BE2C (cell line): ENCODE measurements around the gene RXRA.

Experiments used
- DNase-seq: peaks from one replicate; pipeline ENCODE4 v3.0.0-alpha.2; 2020
- H3K27me3 ChIP-seq: fragments of 250-450 bp; sonication (Bioruptor Pico); 2 replicates; pipeline ENCODE4 v1.5.1; 2020; ENCODE audit warnings: mild to moderate bottlenecking
- H3K36me3 ChIP-seq: fragments of 250-450 bp; sonication (Bioruptor Pico); 2 replicates; pipeline ENCODE4 v1.5.1; 2020; ENCODE audit warnings: mild to moderate bottlenecking
- H3K4me1 ChIP-seq: fragments of 250-450 bp; sonication (Bioruptor Pico); 2 replicates; pipeline ENCODE4 v1.5.1; 2020
- H3K4me3 ChIP-seq: 2 replicates; pipeline ENCODE4 v1.5.1; 2011; ENCODE audit warnings: low read depth, low read length
- H3K9me3 ChIP-seq: fragments of 250-450 bp; sonication (Bioruptor Pico); 2 replicates; pipeline ENCODE4 v1.5.1; 2020
- TF ChIP-seq, protein P1 (sequence below): IDR thresholded peaks from 2 replicates; pipeline ENCODE4 v1.5.1; 2012; ENCODE audit warnings: mild to moderate bottlenecking, low read depth, low read length

RXRA gene

DNA sequence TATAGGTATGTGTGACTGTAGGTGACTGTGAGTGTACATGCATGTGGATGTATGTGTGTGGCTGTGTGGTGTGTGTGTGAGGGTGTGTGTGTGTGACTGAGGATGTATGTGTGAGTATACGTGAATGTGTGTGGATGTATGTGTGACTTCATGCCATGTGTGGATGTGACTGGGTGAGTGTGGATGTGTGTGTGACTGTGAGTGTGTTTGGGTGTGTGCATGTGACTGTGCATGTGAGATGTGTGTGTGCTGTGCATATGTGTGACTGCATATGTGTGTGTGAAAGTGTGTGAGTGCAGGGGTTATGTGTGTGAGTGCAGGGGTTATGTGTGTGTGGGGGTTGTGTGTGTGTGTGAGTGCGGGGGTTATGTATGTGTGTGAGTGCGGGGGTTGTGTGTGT lies 42.3 kb downstream of the RXRA start:
- Histone ChIP-seq H3K36me3 (no peaks in the 10 kb centered on the region), H3K4me1 (peaks cover 40% of the 10 kb centered on the region), H3K4me3 (no peak overlapping the region), H3K27me3 (no peaks in the 10 kb centered on the region), H3K9me3 (no peaks in the 10 kb centered on the region)
- DNase-seq: no peak
- TF ChIP-seq, protein P1, sequence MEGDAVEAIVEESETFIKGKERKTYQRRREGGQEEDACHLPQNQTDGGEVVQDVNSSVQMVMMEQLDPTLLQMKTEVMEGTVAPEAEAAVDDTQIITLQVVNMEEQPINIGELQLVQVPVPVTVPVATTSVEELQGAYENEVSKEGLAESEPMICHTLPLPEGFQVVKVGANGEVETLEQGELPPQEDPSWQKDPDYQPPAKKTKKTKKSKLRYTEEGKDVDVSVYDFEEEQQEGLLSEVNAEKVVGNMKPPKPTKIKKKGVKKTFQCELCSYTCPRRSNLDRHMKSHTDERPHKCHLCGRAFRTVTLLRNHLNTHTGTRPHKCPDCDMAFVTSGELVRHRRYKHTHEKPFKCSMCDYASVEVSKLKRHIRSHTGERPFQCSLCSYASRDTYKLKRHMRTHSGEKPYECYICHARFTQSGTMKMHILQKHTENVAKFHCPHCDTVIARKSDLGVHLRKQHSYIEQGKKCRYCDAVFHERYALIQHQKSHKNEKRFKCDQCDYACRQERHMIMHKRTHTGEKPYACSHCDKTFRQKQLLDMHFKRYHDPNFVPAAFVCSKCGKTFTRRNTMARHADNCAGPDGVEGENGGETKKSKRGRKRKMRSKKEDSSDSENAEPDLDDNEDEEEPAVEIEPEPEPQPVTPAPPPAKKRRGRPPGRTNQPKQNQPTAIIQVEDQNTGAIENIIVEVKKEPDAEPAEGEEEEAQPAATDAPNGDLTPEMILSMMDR: no peak

DNA sequence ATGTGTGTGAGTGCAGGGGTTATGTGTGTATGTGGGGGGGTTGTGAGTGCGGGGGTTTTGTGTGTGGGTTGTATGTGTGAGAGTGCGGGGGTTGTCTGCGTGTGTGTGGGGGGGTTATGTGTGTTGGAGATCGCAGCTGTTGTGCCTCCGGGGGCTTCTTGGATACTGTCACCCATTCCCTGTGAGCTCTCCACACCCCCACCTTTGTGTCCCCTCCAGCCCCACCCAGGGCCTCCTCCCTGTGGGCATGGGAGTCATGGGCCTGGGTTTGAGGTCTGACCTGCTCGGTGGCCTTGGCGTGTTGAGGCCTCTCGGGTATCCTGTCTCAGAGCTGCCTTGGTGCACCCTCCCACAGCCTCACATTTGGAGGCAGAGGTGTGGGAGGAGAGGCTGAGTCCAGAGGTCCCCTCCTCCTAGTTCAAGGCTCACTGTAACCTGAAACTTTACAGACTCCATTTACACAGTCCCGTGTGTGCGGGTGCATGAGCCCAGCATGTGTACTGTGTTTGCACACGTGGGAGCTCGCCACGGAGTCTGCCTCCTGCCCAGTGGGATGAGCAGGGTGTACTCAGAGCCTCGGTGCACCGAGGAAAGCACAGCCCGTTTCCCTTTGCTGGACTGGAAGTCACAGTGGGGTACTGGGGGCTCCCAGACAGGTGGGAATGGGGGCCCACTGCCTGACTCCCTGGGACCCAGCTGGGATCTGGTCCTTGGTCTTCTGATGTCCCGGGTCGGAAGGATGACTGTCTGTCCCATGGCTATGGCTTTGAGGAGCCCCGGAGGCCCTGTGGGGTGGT lies 43.4 kb downstream of the RXRA start:
- no peaks in the 10 kb centered on the region for H3K9me3 ChIP-seq
- no peak for DNase-seq
- no peaks in the 10 kb centered on the region for H3K36me3 ChIP-seq
- H3K27me3 ChIP-seq: no peaks in the 10 kb centered on the region
- peaks cover 39% of the 10 kb centered on the region for H3K4me1 ChIP-seq
- TF ChIP-seq, protein P1: no peak
- no peak overlapping the region for H3K4me3 ChIP-seq

DNA sequence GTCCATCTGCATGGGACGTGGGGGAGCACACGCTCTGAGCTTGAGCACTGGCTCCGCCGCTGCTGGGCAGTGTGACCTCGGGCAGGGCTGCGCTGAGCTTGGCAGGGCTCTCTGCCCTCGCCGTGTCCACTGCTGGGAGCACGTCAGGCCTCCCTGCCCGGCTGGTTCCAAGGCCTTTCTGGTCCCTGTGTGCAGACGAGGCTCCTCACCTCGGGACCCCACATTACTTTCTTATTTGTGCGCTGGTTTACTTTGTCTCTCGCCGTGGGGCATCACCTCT lies 43.9 kb downstream of the RXRA start:
- Histone ChIP-seq H3K36me3 (no peaks in the 10 kb centered on the region), H3K9me3 (no peaks in the 10 kb centered on the region), H3K4me3 (no peak overlapping the region), H3K4me1 (peaks cover 38% of the 10 kb centered on the region), H3K27me3 (no peaks in the 10 kb centered on the region)
- TF ChIP-seq, protein P1: no peak
- DNase-seq: no peak

DNA sequence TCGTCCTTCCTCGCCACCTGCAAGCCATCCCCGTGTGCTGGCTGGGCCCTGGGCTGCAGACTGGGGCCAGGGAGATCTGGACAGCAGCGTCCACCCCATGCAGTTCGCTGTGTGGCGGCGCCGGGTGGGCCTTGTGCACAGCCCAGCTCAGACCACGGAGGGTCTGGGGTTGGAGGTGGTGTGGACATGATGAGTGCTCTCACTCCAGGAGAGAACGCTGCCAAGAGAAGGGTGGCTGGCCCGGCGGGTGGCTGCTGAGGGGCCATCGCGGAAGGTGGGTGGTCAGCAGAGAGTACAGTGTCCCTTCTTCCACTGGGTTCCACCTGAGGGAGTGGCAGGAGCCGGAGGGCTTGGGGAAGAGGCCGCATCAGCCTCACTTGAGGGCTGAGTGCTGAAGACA lies 44.4 kb downstream of the RXRA start:
- Histone ChIP-seq H3K36me3 (no peaks in the 10 kb centered on the region), H3K4me1 (peaks cover 38% of the 10 kb centered on the region), H3K27me3 (no peaks in the 10 kb centered on the region), H3K4me3 (no peak overlapping the region), H3K9me3 (no peaks in the 10 kb centered on the region)
- no peak for DNase-seq
- TF ChIP-seq, protein P1: no peak

DNA sequence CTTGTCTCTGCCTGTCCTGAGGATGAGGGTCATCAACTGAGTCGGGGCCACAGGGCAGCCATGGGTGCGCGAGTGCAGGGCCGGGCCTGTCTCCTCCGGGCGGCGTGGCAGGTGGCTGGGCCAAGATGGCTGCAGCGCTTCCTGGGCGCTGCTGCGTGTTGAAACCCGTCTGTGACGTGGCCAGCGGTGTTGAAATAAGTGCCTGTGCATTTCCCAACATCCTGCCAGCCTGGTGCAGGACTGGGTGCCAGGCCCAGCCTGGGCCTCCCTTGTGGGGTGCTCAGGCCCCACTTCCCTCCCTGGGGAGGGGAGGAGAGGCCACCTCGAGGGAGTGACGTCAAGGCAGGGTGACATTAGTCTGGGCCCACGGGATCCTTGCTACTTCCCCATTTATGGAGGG lies 45.5 kb downstream of the RXRA start:
- no peak overlapping the region for H3K4me3 ChIP-seq

DNA sequence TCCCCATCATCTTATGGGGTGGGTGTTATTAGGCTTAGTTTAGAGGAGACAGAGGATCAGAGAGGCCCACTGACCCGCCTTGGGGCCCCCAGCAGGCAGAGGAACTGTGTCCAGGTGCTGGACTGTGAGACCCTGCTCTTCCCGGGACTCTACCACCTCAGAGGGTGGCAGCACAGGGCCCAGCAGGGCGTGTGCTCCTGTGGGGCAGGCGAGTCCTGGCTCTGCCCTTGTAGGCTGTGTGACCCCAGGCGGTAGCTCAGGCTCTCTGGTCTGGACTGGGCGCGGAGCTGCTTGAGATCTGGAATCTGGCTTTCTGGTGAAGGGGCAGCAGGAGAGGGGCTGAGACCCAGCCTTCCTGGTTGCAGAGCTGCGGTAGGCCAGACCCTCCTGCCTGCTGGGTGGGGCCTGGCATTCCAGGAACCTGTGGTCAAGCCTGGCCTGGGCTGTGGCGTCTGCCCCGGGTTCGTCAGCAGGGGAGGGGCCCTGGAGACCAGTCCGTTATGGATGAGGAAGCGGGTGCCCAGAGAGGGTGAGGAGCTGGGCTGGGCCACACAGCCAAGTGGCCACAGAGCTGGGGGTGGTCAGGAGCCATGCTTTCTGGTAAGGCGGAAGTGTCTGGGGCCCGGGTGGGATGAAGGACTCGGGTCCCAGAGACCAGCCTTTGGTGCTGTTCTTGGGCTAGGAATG lies 46.5 kb downstream of the RXRA start:
- Histone ChIP-seq H3K27me3 (no peaks in the 10 kb centered on the region), H3K4me1 (peaks cover 21% of the 10 kb centered on the region), H3K4me3 (no peak overlapping the region), H3K36me3 (no peaks in the 10 kb centered on the region), H3K9me3 (no peaks in the 10 kb centered on the region)
- no peak for DNase-seq
- TF ChIP-seq, protein P1: no peak

More for the DNA sequence above, 45.5 kb downstream of the RXRA start:
- TF ChIP-seq, protein P1: no peak
- no peak for DNase-seq
- Histone ChIP-seq H3K9me3 (no peaks in the 10 kb centered on the region), H3K27me3 (no peaks in the 10 kb centered on the region), H3K36me3 (no peaks in the 10 kb centered on the region), H3K4me1 (peaks cover 28% of the 10 kb centered on the region)
